ENCODE results near the gene CABLES2. TPM values are rescaled to one million over a fixed set of nuclear protein-coding genes. Genes with fewer than 3 reads are reported as not detected.

CABLES2 gene
- total RNA-seq, 2 experiments from 2014 or later = 13.2 to 13.7 TPM

DNA sequence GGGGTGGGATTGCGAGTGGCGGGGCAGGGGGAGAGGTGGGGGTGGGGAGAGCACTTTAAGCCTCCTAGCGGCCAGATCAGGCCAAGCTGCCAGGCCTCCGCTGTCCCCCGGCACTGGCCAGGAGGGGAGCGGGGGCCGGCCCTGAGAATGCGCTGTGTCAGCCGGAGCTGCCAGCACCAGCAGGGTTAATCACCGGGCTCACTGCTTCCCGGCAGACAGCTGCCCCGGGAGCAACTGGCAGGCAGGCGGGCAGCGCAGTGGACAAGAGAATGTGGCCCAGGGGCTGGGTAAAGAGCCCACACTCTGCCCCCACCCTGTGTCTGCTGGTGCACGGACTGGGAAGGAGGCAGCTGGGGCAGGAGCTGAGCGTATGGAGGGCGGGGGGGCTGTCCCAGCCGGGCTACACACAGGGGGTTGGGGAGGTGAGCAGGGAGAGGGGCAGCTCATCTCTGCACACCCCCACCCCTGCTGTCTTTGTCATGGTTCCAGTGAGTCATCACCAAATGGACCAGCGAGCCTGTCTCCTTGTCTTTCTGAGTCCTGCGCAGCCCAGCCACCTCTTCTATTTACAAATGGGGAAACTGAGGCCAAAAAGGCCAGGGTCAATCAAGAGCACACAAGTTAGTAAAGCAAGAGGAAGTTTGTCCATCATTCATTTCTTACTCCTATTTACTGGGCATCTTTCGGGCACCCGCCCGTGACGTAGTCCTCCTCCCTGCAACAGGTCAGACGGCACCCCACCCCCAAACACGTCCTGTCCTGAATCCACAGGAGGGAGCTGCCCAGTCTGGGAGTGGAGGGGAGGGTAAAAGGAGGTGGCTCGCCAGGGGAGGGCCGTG is 37.9 kb downstream of the CABLES2 start:
- H3K4me1 Mint-ChIP-seq = peaks cover 4% of the 10 kb centered on the region
- CTCF ChIA-PET = interaction anchor here (3.0 kb wide), 1 partner anchor 14 kb away, joined by 8 read pairs; no protein-coding TSS in a partner anchor
- no peaks in the 10 kb centered on the region for H3K9me3 Mint-ChIP-seq
- no peaks in the 10 kb centered on the region for H3K36me3 Mint-ChIP-seq (ENCODE audit: low read depth)
- no peak overlapping the region for H3K27ac Mint-ChIP-seq
- H3K4me3 Mint-ChIP-seq = no peak overlapping the region
- peaks cover 25% of the 10 kb centered on the region for H3K27me3 Mint-ChIP-seq
- POLR2A ChIA-PET = no interaction called here
- no peak for DNase-seq

DNA sequence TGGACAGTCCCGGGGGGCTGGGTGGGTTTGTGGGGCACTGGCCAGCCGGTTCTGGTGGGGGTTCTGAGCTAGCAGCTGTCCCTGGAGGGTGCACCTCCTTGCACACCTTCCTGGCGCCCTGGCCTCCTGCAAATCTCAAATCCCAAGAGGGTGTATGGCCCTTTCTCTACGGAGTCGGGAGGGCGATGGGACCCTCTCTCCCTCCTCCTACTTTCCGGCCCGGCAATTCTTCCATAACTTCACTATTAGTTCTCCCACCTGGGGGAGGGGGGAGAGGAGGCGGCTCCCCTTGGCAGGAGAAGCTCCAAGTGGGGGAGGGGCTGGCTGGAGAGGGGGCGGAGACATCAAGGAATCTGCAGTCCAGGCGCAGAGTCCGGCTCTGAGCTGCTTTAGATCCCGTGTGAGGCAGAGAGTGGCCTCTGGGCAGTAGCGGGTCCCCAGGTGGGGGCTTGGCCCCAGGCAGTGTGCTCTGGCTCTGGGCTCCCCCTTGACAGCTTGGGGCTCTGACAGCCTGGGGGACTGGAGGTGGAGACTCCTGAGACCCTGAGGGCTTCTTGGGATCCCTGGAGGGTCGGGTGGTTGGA is 38.6 kb downstream of the CABLES2 start:
- DNase-seq = no peak
- peaks cover 25% of the 10 kb centered on the region for H3K27me3 Mint-ChIP-seq
- no peaks in the 10 kb centered on the region for H3K36me3 Mint-ChIP-seq (ENCODE audit: low read depth)
- CTCF ChIA-PET = interaction anchor here (3.0 kb wide), 1 partner anchor 14 kb away, joined by 8 read pairs; no protein-coding TSS in a partner anchor
- H3K9me3 Mint-ChIP-seq = no peaks in the 10 kb centered on the region
- POLR2A ChIA-PET = interaction anchor here (0.9 kb wide), 1 partner anchor 18 kb away, joined by 3 read pairs; the partner anchor contains the start of gene RPS21
- H3K4me3 Mint-ChIP-seq = no peak overlapping the region
- no peak overlapping the region for H3K27ac Mint-ChIP-seq
- H3K4me1 Mint-ChIP-seq = peaks cover 4% of the 10 kb centered on the region

DNA sequence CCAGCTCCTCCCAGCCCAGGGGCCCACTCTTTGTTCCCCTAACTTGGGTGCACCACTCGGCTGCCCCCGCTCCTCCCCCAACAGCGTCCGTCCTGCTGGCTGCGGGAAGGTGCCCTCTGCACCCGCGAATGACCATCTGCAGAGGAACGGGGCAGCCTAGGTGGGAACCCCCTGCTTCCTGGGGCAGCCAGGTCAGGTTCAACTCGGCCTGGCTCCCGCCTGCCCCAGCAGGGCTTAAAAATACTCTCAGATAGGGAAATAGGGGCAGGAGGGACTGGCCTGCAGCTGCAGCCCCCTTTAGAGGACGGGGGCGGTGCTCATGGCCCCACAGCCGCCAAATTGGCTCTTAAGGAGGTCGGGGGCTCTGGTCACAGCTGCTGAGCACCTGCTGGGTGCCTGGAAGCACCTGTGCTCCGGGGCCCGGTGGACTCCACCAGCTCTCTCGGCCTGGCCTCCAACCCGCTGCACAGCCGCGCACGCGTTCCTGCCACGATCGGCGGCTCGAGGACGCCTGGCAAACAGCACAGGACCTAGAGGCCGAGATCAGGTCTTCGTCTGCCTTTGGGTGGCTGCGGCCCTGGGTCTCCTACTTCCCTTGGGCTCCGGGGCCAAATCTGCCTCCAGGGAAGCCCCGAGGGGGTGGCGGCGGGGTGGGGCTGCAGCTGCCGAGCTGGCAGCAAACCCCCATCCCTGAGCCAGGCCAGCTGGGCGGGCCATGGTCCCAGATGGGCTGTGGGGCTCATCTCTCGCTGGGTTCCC is 39.3 kb downstream of the CABLES2 start:
- POLR2A ChIA-PET = interaction anchor here (0.9 kb wide), 1 partner anchor 19 kb away, joined by 3 read pairs; the partner anchor contains the start of gene RPS21
- Mint-ChIP-seq H3K36me3 (ENCODE audit: low read depth) (no peaks in the 10 kb centered on the region), H3K9me3 (no peaks in the 10 kb centered on the region), H3K4me3 (peak overlapping the region; percentile 39), H3K4me1 (peaks cover 4% of the 10 kb centered on the region), H3K27ac (no peak overlapping the region), H3K27me3 (peaks cover 23% of the 10 kb centered on the region)
- CTCF ChIA-PET = interaction anchor here (3.0 kb wide), 1 partner anchor 15 kb away, joined by 8 read pairs; no protein-coding TSS in a partner anchor
- DNase-seq = no peak

DNA sequence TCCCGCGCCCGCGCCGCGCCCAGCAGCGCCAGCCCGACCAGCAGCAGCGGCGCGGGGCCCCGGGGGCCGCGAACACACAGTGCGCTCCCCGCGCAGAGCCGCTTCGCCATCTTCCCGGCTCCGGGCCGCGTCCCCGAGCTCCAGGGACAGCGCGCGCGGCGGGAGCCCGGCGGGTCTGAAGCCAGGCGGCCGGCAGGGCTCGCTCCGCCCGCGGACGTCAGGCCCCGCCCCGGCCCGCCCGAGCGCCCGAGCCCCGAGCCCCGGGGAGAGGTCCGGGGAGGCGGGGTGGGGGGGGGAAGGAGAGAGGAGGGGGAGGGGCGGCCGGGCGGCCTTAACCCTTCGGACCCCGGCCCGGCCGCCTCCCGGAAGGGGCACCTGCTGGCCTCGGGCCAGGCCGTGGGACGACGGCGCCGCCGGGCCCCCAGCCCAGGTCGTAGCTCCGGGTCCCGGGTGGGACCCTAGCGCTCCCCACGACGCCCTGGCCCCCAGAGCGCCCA is 39.9 kb downstream of the CABLES2 start, which contains the start of gene LAMA5:
Gene LAMA5, minus strand, starts transcription at position 177 of the 497 bp plus-strand sequence. Its CDS starts 67 bp downstream, at position 110.
- H3K27ac Mint-ChIP-seq = no peak within 1 kb of the TSS
- peaks cover 22% of the 10 kb centered on the region for H3K27me3 Mint-ChIP-seq
- DNase-seq = no peak
- peaks cover 4% of the 10 kb centered on the region for H3K4me1 Mint-ChIP-seq
- H3K36me3 Mint-ChIP-seq (ENCODE audit: low read depth) = no peaks in the 10 kb centered on the region
- H3K4me3 Mint-ChIP-seq = peak within 1 kb of the TSS; percentile 39
- ChIA-PET POLR2A (no interaction called here), CTCF (interaction anchor here (3.0 kb wide), 1 partner anchor 16 kb away, joined by 8 read pairs; no protein-coding TSS in a partner anchor)
- H3K9me3 Mint-ChIP-seq = no peaks in the 10 kb centered on the region

DNA sequence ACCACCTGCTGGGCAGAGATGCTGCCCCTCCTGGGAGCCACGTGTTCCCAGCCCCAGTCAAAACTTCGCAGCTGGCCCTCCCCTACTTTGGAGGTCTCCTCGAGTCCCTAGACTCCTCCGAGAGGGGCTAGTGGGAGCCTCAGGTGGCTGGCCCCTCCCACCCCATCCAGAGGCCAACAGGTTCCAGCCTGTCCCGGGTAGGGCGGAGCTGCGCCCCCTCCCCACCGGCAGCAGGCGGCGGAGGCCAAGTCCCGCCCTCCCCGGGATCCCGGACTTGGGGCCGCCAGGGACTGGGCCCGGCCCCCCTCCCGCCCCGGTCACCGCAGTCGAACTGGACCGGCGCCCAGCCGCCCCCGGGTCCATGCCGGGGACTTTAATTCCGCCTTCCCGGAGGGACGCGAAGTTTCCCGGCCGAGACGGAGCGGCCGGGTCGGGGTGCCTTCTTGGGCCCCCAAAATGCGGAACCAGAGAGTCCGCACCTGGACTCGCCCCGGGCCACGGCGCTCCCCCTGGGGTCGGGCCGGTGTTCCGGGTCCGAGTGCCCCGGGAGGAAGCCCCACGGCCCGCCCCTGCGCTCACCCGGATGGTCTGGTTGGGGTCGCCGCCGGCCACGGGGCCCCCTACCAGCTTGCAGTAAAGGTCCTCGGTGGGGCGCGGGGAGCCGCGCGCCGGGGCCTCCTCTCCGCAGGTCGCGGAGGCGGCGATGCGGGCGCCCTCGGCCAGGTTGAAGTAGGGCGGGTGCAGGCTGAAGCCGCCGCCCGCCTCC is 40.5 kb downstream of the CABLES2 start:
- ChIA-PET CTCF (interaction anchor here (1.9 to 3.0 kb wide), 2 partner anchors 16 to 64 kb away, joined by 6 to 8 read pairs; partner anchors contain the start of gene ADRM1), POLR2A (no interaction called here)
- H3K36me3 Mint-ChIP-seq (ENCODE audit: low read depth) = no peaks in the 10 kb centered on the region
- H3K27me3 Mint-ChIP-seq = peaks cover 22% of the 10 kb centered on the region
- H3K4me3 Mint-ChIP-seq = no peak overlapping the region
- H3K9me3 Mint-ChIP-seq = no peaks in the 10 kb centered on the region
- no peak for DNase-seq
- no peak overlapping the region for H3K27ac Mint-ChIP-seq
- peaks cover 4% of the 10 kb centered on the region for H3K4me1 Mint-ChIP-seq

DNA sequence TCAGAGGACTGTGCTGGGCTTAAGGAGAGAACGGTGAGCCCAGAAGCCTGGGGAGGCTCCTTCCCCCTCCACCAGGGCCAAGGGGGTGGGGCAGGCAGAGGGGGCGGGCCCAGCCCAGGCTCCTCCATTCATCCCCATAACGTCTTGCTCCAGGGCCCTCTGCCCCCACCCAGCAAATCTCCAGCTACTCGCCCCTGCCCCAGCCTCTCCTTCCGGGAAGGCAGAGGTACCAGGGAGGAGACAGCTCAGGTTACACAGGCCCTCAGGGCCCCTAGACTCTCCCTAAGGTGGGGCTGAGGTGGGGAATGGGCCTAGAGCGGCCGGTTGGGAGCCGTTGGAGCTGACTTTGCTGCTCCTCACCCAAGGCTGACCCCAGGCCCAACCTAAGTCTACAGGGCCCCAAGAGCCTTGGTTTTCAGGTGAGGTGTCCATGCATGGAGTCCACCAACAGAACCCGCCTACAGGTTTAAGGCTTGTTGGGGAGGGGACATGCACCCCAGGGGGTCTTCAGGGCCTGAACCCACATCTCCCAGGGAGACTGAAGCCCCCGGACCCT is 41.2 kb downstream of the CABLES2 start:
- ChIA-PET CTCF (interaction anchor here (1.4 to 1.9 kb wide), 2 partner anchors 17 to 63 kb away, joined by 6 to 7 read pairs; partner anchors contain the start of gene ADRM1), POLR2A (interaction anchor here (0.9 kb wide), 1 partner anchor 117 kb away, joined by 3 read pairs; no protein-coding TSS in a partner anchor)
- H3K9me3 Mint-ChIP-seq = no peaks in the 10 kb centered on the region
- no peak overlapping the region for H3K27ac Mint-ChIP-seq
- no peak overlapping the region for H3K4me3 Mint-ChIP-seq
- no peak for DNase-seq
- peaks cover 4% of the 10 kb centered on the region for H3K4me1 Mint-ChIP-seq
- peaks cover 22% of the 10 kb centered on the region for H3K27me3 Mint-ChIP-seq
- no peaks in the 10 kb centered on the region for H3K36me3 Mint-ChIP-seq (ENCODE audit: low read depth)

DNA sequence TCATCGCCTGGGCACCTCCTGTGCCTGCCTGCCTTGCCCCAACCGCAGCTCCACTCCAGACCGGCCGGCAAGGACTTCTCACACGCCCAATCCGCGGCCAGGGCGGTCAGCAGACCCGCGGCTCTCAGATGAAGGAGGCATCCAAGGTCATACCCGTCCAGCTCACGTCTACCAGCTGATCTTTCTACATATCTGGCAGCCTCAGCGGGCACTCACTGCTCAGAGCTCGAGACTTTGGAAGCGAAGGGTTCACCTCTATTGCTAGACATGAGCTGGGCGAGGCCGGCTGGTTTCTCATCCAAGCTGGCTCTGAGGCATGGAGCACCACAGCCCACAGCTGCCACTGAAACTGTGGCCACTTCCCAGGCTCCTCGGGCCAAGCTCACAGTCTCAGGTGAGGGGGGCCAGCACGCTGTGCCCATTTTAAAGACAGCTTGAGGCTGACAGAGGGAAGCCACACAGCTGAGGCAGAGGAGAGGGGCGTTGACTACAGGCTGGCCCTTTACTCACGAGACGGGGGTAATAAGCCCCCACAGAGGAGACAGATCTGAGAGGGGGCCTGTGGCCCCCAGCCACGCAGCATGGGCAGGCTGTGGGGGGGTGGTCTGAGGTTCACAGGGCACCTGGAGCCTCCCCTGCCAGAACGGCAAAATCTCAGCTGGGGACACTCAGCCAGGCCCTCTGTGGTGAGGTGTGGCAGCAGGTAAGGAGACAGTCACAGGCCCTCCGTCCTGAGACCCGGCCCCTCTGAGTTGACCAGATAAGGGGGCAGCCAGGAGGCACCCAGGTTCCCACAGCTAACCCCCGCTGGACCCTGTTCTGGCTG is 42.0 kb downstream of the CABLES2 start:
- no peak for DNase-seq
- POLR2A ChIA-PET = interaction anchor here (0.9 to 1.1 kb wide), 2 partner anchors 63 to 117 kb away, joined by 3 to 4 read pairs; partner anchors contain the start of gene ADRM1
- CTCF ChIA-PET = interaction anchor here (1.4 to 1.9 kb wide), 2 partner anchors 18 to 63 kb away, joined by 6 to 7 read pairs; partner anchors contain the start of gene ADRM1
- H3K27ac Mint-ChIP-seq = no peak overlapping the region
- no peaks in the 10 kb centered on the region for H3K9me3 Mint-ChIP-seq
- no peaks in the 10 kb centered on the region for H3K36me3 Mint-ChIP-seq (ENCODE audit: low read depth)
- no peak overlapping the region for H3K4me3 Mint-ChIP-seq
- peaks cover 22% of the 10 kb centered on the region for H3K27me3 Mint-ChIP-seq
- peaks cover 4% of the 10 kb centered on the region for H3K4me1 Mint-ChIP-seq

DNA sequence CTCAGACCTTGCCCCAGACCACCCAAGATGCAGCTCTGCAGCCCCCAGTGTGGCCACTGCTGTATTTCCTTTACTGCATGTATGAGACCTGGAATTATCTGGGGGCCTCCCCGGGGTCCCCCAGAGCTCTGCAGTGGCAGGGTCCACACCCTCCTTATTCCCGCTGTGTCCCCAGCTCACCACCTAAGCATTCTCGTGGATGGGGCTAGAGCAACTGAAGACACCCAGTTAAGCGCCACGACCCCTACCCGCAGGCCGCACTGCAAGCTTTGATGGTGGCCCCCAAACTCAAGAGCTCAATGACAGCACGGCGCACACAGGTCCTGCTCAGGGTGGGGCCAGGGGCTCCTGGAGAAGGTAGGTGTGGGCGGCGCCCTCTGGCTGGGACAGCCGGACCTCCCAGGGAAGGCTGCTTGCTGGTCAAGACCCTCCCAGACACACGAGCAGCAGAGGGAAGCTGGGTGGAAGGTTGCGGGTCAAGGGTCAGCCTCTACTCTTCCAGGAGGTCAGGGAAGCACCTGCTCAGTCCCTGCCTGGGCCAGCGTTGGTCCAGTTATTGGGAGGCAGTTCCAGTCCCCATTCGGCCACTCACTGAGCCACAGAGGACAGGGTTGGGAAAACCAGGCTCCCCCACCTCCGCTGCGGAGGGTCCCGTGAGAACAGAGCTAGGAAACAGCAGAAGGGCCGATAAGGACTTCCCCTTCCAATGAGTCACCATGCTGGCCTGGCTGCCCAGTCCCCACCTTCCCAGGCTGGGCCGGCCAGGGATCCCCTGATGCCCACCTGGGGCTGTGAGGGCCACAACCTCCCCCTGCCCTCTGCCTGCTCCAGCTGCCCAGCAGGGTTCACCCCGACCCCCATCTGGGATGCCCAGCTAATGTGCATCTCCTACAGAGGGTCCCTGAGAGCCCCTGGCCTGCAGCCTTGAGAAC is 42.9 kb downstream of the CABLES2 start:
- Mint-ChIP-seq H3K27ac (no peak overlapping the region), H3K4me3 (no peak overlapping the region), H3K36me3 (ENCODE audit: low read depth) (no peaks in the 10 kb centered on the region), H3K4me1 (peaks cover 4% of the 10 kb centered on the region), H3K9me3 (no peaks in the 10 kb centered on the region), H3K27me3 (peaks cover 18% of the 10 kb centered on the region)
- ChIA-PET POLR2A (interaction anchor here (1.1 kb wide), 1 partner anchor 62 kb away, joined by 4 read pairs; the partner anchor contains the start of gene ADRM1), CTCF (interaction anchor here (1.4 to 1.9 kb wide), 2 partner anchors 19 to 62 kb away, joined by 6 to 7 read pairs; partner anchors contain the start of gene ADRM1)
- DNase-seq = no peak

DNA sequence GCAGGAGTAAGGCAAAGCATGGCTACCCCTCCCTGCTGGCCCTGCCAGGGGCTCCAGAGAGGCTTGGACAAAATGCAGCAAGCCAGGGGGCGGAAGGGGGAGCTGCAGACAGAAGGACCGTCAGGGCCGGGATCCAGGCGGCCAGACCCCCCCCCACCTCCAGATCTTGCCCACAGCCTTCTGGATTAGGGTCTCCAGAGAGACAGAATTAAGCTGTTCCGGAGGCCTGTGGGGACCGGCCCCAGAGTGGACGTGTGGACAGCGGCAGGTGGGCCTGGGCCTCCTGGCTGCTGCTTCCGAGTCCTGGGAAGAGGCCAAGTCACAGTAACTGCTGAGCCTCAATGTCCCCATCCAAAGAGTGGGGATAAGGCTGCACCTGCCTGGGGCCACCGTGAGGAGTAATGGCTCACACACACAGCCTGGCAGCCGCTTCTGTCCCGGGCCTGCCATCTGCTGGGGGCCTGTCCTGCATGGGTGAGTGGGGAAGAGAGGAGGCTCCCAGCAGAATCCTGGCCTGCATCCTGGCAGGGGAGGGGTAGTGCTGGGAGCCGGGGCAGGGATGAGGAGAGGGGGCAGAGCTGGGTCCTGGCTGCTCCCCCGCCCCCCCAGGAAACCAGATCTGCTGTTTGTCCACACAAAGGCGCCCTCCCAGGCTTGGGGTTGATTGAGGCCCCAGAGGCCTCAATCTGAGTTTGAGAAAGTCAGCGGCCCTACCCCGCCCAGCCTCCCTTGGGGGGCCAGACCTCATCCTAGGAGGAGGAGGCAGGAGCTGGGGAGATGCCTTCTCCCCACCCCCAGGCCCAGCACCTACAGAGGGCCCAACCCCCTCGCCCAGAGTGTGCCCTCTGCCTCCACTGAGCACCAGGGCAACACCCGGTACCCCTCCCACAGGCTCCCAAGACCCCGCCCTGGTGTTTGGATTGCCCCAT is 43.8 kb downstream of the CABLES2 start:
- Mint-ChIP-seq H3K4me3 (no peak overlapping the region), H3K27me3 (peaks cover 10% of the 10 kb centered on the region), H3K36me3 (ENCODE audit: low read depth) (no peaks in the 10 kb centered on the region), H3K27ac (no peak overlapping the region), H3K9me3 (no peaks in the 10 kb centered on the region), H3K4me1 (peaks cover 4% of the 10 kb centered on the region)
- ChIA-PET POLR2A (no interaction called here), CTCF (no interaction called here)
- DNase-seq = no peak

DNA sequence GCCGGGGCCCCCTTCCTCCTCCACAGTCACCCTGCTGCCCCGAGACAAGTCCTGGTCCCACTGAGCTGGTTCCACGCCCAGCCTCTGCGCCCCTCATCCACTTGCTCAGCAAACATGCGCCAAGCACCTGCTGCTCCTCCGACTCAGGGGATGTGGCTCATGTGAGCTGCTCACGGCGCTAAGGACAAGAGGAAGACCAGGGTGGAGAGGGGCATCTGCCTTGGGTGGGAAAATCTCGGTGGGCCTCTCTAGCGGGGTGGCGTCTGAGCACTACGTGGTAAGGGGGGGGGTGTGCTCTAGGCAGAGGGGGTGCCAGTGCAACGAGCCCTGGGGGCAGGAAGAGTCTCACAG is 44.5 kb downstream of the CABLES2 start:
- no peak for DNase-seq
- H3K36me3 Mint-ChIP-seq (ENCODE audit: low read depth) = no peaks in the 10 kb centered on the region
- no peaks in the 10 kb centered on the region for H3K9me3 Mint-ChIP-seq
- peaks cover under 1% of the 10 kb centered on the region for H3K4me1 Mint-ChIP-seq
- ChIA-PET POLR2A (no interaction called here), CTCF (no interaction called here)
- no peak overlapping the region for H3K4me3 Mint-ChIP-seq
- H3K27ac Mint-ChIP-seq = no peak overlapping the region
- H3K27me3 Mint-ChIP-seq = peaks cover 5% of the 10 kb centered on the region

Measured in activated CD4-positive, alpha-beta memory T cell treated with anti-CD3 and anti-CD28 coated beads, Interleukin-2, amount 10 ng/mL, durations not matched to agents 7 days and 5 days (primary cell).